Activated effector memory CD4-positive, alpha-beta T cell treated with Interleukin-2 at 50 U/mL for 16 hours (primary cell): ENCODE measurements around the gene PAF1.

Source experiments
- DNase-seq: peaks from one replicate; pipeline ENCODE4 v3.0.0-alpha.2; 2020

Gene PAF1

GRCh38 chr19:39405261-39405957, 14.5 kb upstream of the PAF1 start:
- no peak for DNase-seq

GRCh38 chr19:39403331-39404312, 12.7 kb upstream of the PAF1 start:
- peak; percentile 91 for DNase-seq

DNA sequence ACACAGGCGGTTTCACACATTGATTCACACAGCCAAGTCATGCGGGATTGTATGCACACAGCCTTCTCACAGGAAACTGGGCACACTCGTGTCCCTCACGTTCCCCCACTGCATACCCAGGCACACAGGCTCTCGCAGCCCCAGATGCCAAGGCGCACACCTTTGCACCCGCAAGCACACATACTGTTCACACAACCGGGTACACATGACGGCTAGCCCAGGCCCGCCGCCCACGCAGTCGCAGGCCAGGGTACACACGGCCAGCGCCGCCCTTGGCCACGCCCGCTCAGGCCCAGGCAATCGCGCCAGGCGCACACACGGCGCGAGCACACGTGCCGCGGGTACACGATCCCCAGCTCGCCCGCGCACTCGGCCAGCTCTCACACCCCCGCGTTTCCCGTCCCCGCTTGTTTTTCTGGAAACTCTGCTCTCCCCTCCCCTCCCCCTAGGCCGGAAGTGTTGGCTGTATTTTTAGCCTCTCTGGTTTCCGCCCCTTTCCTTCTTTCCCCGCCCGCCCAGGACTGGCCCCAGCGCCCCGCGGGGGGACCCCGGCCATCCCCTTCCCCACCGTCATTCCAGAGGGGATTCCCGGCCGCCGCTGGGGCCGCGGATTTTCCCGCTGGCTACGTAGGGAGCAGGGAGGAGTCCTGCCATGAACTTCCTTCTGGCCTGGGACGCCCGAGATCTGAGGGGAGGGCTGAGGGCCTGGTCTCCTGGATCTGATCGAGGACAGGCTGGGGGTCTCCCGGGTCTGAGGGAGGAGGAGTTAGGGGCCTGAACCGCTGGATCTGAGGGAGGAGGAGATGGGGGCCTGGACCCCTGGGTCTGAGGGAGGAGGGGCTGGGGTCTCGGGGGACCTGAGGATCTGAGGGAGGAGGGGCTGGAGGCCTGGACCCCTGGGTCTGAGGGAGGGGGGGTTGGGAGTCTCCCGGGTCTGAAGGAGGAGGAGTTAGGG, 11.7 kb upstream of the PAF1 start:
- DNase-seq, result peak; percentile 75

DNA sequence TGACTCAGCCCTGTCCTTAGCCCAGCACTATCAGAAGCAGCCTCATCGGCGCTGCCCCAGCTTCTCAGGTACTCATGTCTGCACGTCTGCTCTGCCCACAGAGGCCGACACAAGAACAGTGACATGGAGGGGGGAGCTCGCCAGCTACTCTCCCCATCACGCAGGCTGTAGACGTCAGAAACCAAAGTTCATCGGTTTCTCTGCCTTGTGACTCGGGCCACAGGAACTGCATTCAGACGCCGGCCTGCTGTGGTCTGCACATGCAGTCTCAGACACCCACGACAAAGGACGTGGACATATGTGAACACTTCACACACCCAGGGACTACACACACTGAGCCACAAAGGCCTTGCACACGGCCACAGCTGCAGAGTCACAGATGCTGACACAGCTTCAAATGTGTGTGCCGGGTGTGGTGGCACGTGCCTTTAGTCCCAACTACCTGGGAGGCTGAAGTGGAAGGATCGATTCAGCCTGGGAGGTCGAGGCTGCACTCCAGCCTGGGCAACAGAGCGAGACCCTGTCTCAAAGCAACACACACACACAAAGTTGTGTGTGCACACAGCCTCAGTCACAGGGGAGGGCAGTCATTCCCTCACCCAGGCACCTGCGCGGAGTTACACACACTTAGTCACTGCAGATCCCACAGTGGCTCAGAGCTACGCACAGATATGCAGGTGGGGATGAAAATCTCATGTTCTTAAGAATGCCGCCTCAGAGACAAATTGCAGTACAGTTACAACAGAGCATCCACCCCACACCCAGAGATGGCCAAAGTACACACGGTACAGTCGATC, 10.8 kb upstream of the PAF1 start:
- DNase-seq, result peak; percentile 82

DNA sequence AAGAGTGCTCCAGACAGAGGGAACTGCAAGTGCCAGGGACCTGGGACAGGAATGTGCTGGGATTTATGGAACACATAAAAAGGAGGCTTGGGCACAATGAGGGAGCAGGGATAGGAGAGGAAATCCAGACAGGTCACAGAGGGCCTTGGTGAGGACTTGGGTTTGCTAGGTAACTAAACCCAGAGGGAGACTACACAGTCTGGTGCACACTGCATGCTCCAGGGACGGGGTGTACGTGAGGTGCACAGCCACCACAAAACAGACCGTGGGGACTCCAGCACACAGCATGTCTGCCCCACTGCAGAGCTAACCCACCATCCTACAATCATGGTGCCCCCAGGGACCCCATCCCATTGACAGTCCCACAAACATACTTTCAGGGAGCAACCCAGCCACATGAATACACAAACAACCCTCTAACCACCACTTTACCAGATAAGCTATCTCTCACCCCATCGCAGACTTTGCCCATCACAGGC, 10.2 kb upstream of the PAF1 start:
- DNase-seq, result no peak

- DNase-seq, result no peak
Measured at GRCh38 chr19:39400061-39400460, 9.2 kb upstream of the PAF1 start.

- no peak for DNase-seq
Measured at GRCh38 chr19:39399668-39400050, 8.8 kb upstream of the PAF1 start.

GRCh38 chr19:39398297-39398864, 7.5 kb upstream of the PAF1 start:
- DNase-seq, result peak; percentile 53

DNA sequence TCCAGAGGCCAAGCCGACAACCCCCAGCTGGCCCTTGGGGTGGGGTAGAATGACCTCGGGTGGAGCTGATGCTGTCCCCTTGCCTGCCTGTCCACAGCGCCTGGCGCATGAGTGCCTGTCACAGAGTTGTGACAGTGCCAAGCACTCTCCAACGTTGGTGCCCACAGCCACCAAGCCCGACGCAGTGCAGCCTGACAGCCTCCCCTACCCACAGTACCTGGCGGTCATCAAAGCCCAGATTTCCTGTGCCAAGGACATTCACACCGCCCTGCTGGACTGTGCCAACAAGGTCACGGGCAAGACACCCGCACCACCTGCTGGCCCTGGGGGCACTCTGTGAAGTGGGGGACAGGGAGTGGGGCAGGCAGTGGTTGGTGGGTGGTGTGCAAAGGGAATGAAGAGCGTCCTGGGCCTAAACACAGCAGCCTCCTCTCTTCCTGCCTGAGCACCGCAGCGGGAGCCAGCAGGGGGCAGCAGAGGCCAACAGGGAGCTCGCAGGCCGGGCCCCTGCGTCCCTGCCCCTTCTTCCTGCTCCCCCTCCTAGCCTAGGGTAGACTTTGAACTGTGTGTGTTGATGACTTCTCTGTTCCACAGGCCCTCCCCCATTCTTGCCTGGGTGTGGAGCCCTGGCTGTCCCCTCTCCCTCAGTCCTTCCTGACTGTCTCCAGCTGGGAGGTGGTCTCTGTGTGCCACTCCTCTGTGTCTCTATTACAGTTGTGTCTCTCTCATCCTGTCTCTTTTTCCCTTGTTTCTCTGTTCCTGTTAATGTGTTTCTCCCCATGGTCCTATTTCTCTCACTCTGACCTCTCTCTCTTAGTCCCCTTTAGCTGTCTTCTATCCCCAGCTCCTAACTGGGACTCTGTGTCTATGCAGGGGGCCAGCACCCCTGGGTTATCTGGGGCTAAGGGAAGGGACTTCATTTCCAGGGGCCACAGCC, 6.7 kb upstream of the PAF1 start:
- DNase-seq, result peak; percentile 87

DNA sequence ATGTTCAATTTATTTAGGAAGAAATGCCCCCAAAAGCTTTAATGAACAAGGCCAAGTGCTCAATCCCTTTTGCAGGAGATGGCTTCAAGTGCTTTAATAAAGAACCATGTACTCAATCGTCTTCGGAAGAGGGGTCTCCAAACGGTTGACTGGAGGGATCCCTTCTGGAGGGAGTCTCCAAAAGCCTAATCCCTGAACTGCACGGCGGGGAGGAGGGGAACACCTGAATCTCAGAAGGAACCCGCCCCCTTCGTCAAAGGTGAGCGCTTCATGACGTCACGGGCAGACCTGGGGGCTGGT, 505 bp downstream of the PAF1 start:
- DNase-seq, result no peak

DNA sequence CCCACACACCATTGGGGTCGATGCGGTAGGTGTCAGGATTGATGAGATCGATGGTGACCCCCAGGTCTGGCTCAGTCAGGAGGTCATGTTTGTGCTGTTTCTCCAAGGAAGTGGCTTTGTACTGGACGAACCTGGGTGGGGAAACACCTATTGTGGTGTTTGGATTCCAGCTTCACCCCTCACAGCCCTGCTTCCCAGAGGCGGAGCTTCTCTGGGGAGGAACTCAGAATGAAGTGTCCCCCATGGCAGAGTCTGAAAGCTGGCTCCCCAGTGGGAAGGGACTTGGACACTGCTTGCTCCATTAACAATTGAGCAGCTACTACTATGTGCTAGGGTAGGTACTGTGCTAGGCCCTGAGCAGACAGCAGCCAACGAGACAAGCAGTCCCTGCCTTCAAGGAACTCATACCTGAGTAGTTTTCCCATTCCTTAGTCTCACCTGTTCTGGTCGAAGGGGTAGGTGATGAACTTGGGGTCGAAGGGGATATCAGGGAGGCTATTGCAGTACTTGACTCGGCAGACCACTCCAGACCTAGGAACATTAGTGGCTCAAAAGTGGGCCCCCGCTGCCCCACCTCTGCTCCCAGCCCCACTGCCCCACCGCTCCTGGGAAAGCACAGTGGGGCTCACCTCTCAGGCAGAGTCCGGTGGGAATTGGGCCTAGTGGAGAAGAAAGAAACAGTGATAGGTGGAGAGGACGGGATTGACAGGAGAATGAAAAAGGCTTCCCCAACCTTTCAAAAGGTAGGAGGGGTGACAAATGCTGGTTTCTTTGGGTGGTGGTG, 1.1 kb downstream of the PAF1 start:
- DNase-seq, result no peak

GRCh38 chr19:39388657-39389056, 2.2 kb downstream of the PAF1 start:
- no peak for DNase-seq

DNA sequence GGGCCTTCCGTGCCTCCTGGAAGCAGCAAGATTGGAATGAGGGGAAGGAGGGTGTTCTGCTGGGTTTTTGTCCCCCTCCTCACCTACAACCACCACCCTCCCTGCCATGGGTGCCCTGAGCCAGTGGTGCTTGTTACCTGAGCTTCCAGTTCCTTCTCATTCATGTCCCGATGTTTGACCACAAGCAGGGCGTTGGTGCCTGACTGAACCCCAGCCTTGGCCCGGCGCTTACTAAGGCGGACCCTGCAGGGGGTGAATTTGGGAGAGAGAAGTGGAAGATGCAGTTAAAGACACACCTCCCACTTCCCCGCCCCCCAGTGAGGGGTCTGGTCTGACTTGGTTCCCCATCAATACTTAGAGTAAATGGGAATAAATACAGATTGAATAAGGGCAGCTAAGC, 4.3 kb downstream of the PAF1 start:
- no peak for DNase-seq

- no peak for DNase-seq
Measured at GRCh38 chr19:39385629-39386411, 5.1 kb downstream of the PAF1 start.

GRCh38 chr19:39384839-39385568, 5.9 kb downstream of the PAF1 start:
- no peak for DNase-seq

DNA sequence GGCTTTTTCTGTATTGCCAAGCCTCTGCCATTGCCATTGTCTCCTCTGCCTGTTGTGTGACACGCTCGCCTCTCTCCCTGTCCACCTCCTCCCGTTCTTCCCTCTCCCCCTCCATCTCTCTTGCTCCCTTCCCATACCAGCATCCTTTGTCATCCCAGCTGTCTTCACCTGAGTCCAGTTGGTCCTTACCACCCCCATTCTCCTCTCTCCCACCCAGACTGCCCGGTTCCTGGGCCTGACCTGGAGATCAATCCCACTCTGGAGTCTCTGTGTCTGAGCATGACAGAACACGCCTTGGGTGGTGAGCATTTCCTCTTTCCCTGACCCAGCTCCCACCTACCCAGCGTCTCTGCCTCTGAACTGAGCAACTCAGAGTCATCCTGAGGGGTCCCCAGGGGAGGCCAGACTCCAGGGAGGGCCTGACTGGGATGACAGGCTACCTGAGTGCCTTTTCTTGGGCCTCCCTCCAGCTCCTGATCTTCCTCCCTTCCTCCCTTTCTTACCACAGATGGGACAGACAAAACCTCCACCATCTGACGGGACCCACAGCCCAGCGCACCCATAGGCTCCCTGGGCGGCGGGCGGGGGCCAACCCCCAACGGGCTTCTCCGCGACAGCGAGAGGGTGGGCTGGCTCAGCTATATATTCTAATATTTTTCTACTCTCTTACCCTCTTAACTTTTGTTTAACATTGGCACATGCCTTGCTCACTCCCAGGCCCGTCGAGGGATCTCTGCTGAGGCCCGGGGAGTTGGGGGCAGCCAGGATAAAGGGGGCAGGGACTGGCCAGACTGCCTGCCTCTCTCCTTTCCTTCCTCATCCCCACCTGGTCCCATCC, 7.7 kb downstream of the PAF1 start:
- no peak for DNase-seq

DNA sequence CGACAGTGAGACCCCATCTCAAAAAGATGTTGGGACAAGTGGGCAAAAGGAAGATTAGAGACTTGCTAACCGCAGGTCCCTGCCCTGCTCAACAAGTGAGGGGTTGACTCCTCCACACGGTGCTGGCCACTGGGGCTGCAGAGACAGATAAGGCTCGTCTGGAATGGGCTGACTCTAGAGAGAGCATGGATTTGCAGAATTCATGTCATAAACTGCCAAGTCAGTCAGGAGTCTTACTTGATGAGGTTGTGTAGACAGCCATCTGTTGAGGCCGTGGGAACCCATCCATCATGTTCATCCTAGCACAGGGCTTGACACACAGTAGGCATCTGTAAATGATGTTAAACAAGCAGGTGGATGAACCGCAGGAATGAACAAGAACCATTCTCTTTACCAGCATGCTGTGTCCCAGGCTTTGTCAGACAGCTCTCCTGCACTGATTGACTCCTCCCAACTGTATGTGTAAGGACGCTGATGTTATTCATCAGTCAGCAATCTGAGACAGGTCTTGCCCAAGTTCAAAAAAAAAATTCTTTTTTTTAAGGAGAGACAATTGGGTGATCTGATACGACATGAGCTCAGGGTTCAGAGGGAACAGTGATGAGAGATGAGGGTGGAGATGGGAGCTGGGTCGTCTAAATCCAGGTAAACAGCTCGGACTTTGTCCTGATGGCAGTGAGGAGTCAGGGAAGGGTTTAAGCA, 8.8 kb downstream of the PAF1 start:
- no peak for DNase-seq
